Pancreas (tissue), 10 donors: ENCODE data around the gene JMY. TPM values are rescaled to one million over a fixed set of nuclear protein-coding genes. Genes with fewer than 3 reads are reported as not detected.
A peak's percentile ranks its signal among the peaks of the same experiment; 100 is the strongest.

ENCODE experiments used
- ATAC-seq, 4 donors: fragments of 200-7000 bp; cut with Tn5 transposase; one replicate each; pipeline versions ENCODE4 v1.8.0 to v1.9.1; 2020; ENCODE audit warnings: mild to moderate bottlenecking in 4 of 4, moderate library complexity in 4 of 4
- DNase-seq, 6 donors: peaks; one replicate each; pipeline ENCODE4 v3.0.0-alpha.2; 2020
- FAIRE-seq: peaks from 2 replicates; lab custom pipeline; 2012; peaks lifted over from hg19 to GRCh38; lab: Jason Lieb, UNC
- H3K27ac ChIP-seq, 4 donors: fragments of 200-600 bp; sonication (generic); 1 replicate in 3 of 4; 2 replicates in 1 of 4; pipeline versions ENCODE4 v1.5.0 to v1.8.0; 2020
- H3K27me3 ChIP-seq, 4 donors: fragments of 200-600 bp; one replicate each; pipeline ENCODE4 v1.8.0; 2021
- H3K36me3 ChIP-seq, 3 donors: fragments of 200-600 bp; sonication (generic) in 1 of 3; one replicate each; pipeline versions ENCODE4 v1.5.0 to v1.8.0; 2020 to 2021
- H3K4me1 ChIP-seq, 3 donors: fragments of 200-600 bp; one replicate each; pipeline ENCODE4 v1.8.0; 2021
- H3K4me3 ChIP-seq, 4 donors: fragments of 200-600 bp; sonication (generic) in 2 of 4; one replicate each; pipeline versions ENCODE4 v1.5.0 to v1.8.0; 2020 to 2021
- H3K9me3 ChIP-seq, 4 donors: fragments of 200-600 bp; one replicate each; pipeline ENCODE4 v1.8.0; 2021
- WGBS, 2 donors: extraction: QIAGEN DNeasy Blood & Tissue Kit; methylation state at CpG; one replicate each; pipeline ENCODE4 v1.1.7; 2013; 5-methylcytosine and 5-hydroxymethylcytosine counted together
- intact Hi-C, 3 donors: fragments of 100-400 bp; cut with DNase I; formaldehyde crosslinking; loops; one replicate each; pipeline versions ENCODE4 v1.11.1 to v1.14.2; 2022
- polyA plus RNA-seq, 2 donors: library from polyadenylated mRNA; stranded (reverse); fragments of 200-250 nt; gene quantifications; one replicate each; pipeline ENCODE4 v1.2.3, GENCODE V29; 2013
- total RNA-seq, 6 donors: library from RNA; stranded (reverse); fragmentation: NEBNext Ultra II Directional in 4 of 6; extraction: Animal tissue kit (Norgen Biotek cat#: 25700) in 4 of 6; gene quantifications; one replicate each; pipeline versions ENCODE4 v1.2.1 to v1.2.4, GENCODE V29; 2021 to 2023
- TF ChIP-seq, protein P1 (sequence below), 4 donors: fragments of 200-600 bp; sonication (generic) in 3 of 4; IDR thresholded peaks; one replicate each; pipeline versions ENCODE4 v1.5.0 to v1.8.0; 2021; ENCODE audit warnings: antibody characterized with exemption in 4 of 4
- donor health status: healthy with polysubstance abuse.
- donor health status: DM: no; HTN: no; CAD: no; lungs with moderate emphysema.
- donor health status: DM: no; HTN: no; CAD: no.
- donor health status: control.
- donor health status: control.
- donor health status: Bipolar disorder and iron deficiency.
- donor health status: DM: yes; HTN: yes; CAD: no.
- donor health status: DM: no; HTN: no; CAD: no.
- donor health status: DM: no; HTN: no; CAD: no.
- donor health status: DM: yes; HTN: yes; CAD: no.

Gene JMY
- total and polyA plus RNA-seq, 8 donors = 3.4 to 11.2 (median 6.9) TPM

GRCh38 chr5:79225026-79225425 is 10.9 kb upstream of the JMY start:
- DNase-seq (no peak), ATAC-seq (no peak), FAIRE-seq (no peak)
- no peaks in the 10 kb centered on the region for H3K27me3 ChIP-seq
- intact Hi-C loops = no loop called here
- 72 to 75% methylated on average over 2 of the region's 2 CpGs for WGBS, 2 donors
- no peak overlapping the region for H3K4me3 ChIP-seq
- TF ChIP-seq, protein P1, sequence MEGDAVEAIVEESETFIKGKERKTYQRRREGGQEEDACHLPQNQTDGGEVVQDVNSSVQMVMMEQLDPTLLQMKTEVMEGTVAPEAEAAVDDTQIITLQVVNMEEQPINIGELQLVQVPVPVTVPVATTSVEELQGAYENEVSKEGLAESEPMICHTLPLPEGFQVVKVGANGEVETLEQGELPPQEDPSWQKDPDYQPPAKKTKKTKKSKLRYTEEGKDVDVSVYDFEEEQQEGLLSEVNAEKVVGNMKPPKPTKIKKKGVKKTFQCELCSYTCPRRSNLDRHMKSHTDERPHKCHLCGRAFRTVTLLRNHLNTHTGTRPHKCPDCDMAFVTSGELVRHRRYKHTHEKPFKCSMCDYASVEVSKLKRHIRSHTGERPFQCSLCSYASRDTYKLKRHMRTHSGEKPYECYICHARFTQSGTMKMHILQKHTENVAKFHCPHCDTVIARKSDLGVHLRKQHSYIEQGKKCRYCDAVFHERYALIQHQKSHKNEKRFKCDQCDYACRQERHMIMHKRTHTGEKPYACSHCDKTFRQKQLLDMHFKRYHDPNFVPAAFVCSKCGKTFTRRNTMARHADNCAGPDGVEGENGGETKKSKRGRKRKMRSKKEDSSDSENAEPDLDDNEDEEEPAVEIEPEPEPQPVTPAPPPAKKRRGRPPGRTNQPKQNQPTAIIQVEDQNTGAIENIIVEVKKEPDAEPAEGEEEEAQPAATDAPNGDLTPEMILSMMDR (IDR thresholded peaks at IDR 0.05) = no peak
- no peaks in the 10 kb centered on the region for H3K9me3 ChIP-seq
- no peak overlapping the region for H3K27ac ChIP-seq
- peaks cover 0 to 6% (median 0%) of the 10 kb centered on the region in 3 donors for H3K36me3 ChIP-seq
- no peaks in the 10 kb centered on the region for H3K4me1 ChIP-seq

DNA sequence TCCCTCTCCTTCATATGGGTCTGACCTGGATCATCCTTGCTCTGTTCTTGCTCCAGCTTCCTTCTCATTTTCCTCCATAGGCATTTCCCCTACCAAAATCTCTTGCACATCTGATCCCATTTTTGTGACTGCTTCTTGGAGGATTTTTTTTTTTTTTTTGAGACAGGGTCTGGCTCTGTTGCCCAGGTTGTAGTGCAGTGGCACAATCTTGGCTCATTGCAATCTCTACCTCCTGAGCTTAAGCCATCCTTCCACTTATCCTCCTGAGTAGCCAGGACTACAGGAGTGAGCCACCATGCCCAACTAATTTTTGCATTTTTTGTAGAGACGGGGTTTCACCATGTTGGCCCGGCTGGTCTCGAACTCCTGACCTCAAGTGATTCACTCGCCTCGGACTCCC is 10.5 kb upstream of the JMY start:
- WGBS, 2 donors = 97 to 98% methylated on average over 5 of the region's 5 CpGs
- Histone ChIP-seq H3K27me3 (no peaks in the 10 kb centered on the region), H3K36me3 (peaks cover 0 to 6% (median 0%) of the 10 kb centered on the region in 3 donors), H3K27ac (no peak overlapping the region), H3K9me3 (no peaks in the 10 kb centered on the region), H3K4me3 (no peak overlapping the region), H3K4me1 (no peaks in the 10 kb centered on the region)
- TF ChIP-seq, protein P1 (IDR thresholded peaks at IDR 0.05) = no peak
- no peak for ATAC-seq
- intact Hi-C loops = no loop called here
- no peak for DNase-seq
- FAIRE-seq = no peak

GRCh38 chr5:79227484-79228025 is 8.4 kb upstream of the JMY start:
- H3K4me1 ChIP-seq = no peaks in the 10 kb centered on the region
- no peak overlapping the region for H3K4me3 ChIP-seq
- intact Hi-C loops = no loop called here
- H3K36me3 ChIP-seq = peaks cover 0 to 6% (median 0%) of the 10 kb centered on the region in 3 donors
- TF ChIP-seq, protein P1 (IDR thresholded peaks at IDR 0.05) = no peak
- no peaks in the 10 kb centered on the region for H3K27me3 ChIP-seq
- ATAC-seq = no peak
- H3K9me3 ChIP-seq = no peaks in the 10 kb centered on the region
- no peak for FAIRE-seq
- DNase-seq = no peak
- WGBS, 2 donors = 93 to 97% methylated on average over 4 of the region's 4 CpGs
- H3K27ac ChIP-seq = no peak overlapping the region

DNA sequence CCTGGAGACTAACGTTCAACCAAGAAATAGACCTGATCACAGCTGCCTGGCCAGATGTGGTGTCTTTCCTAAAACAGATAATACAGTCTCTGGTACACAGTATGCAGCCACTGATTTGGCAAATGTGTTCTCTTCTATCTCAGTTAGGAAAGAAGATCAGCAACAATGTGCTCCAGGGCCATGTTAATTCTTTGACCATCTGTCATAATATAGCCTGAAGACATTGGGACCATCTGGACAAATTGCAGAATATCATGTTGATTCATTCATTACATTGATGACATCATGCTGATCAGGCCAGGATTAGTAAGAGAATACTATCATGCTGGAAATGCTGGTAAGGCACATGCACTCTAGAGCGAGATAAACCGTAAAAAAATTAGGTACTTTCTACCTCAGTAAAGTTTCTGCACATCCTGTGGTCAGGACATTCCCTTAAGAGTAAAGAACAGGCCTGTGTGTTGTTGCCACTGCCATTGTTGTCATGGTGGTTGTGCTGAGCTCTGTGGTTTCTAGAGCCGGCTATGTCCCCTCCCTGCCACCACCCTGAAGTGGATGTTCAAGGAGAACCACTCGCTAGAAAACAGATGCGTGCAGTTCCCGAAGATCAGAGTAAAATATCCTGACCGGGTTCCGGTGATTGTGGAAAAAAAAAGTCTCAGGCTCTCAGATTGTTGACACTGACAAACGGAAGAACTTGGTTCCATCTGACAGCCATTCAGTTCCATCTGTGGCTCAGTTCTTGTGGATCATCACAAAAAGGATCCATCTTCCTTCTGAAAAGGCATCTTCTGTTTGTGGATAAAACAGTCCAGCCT is 6.4 kb upstream of the JMY start:
- no peaks in the 10 kb centered on the region for H3K9me3 ChIP-seq
- intact Hi-C loops = no loop called here
- TF ChIP-seq, protein P1 (IDR thresholded peaks at IDR 0.05) = no peak
- H3K36me3 ChIP-seq = no peaks in the 10 kb centered on the region
- H3K4me3 ChIP-seq = no peak overlapping the region
- DNase-seq = no peak
- ATAC-seq = no peak
- FAIRE-seq = no peak
- H3K4me1 ChIP-seq = peaks cover 0 to under 1% (median under 1%) of the 10 kb centered on the region in 3 donors
- no peak overlapping the region for H3K27ac ChIP-seq
- H3K27me3 ChIP-seq = no peaks in the 10 kb centered on the region
- 89 to 95% methylated on average over 10 of the region's 10 CpGs for WGBS, 2 donors

- ATAC-seq = peak; percentile 5 to 24 (median 16)
- peaks cover 3 to 20% (median 9%) of the 10 kb centered on the region in 3 donors for H3K4me1 ChIP-seq
- TF ChIP-seq, protein P1 (IDR thresholded peaks at IDR 0.05) = no peak
- H3K27me3 ChIP-seq = no peaks in the 10 kb centered on the region
- peak overlapping the region; percentile 90 to 97 (median 94) for H3K27ac ChIP-seq
- no peaks in the 10 kb centered on the region for H3K36me3 ChIP-seq
- peak in 1 of 6 donors; percentile 16 for DNase-seq
- no peaks in the 10 kb centered on the region for H3K9me3 ChIP-seq
- intact Hi-C loops = no loop called here
- peak overlapping the region; percentile 31 to 97 (median 92) for H3K4me3 ChIP-seq
- WGBS, 2 donors = 5 to 9% methylated on average over 2 of the region's 2 CpGs
- peak; percentile 59 for FAIRE-seq
These were observed 684 bp upstream of the JMY start for GRCh38 chr5:79235261-79235633.
